Endothelial cell of umbilical vein (primary cell): ENCODE measurements around the gene GRIA3. TPM values are rescaled to one million over a fixed set of nuclear protein-coding genes. Genes with fewer than 3 reads are reported as not detected.

Source experiments
- BruUV-seq: library from RNA; stranded (reverse); fragments of 400-500 nt; replicated peaks from 2 replicates; lab custom pipeline; 2021; lab: Mats Ljungman, UMichigan
- CTCF ChIA-PET: fragments of 300-600, 350-600 bp; sonication (Branson Sonifier 250); formaldehyde crosslinking; loops from one replicate; lab custom pipeline; 2021; ENCODE audit warnings: antibody characterized with exemption, inconsistent platforms; lab: Charles Lee
- POLR2A ChIA-PET: fragments of 300-600, 350-600 bp; sonication (Branson Sonifier 250); formaldehyde crosslinking; loops from one replicate; lab custom pipeline; 2021; ENCODE audit warnings: antibody characterized with exemption, inconsistent platforms; lab: Charles Lee
- DNase-seq: peaks from one replicate; pipeline ENCODE4 v3.0.0-alpha.2; 2011; ENCODE audit warnings: low read depth, low spot score
- FAIRE-seq: peaks from 2 replicates; lab custom pipeline; 2011; peaks lifted over from hg19 to GRCh38; lab: Jason Lieb, UNC
- H2AFZ ChIP-seq: 2 replicates; pipeline ENCODE4 v1.6.0; 2012; ENCODE audit warnings: low read depth, low read length, control low read depth, inconsistent platforms
- H3K27ac ChIP-seq: 2 replicates; pipeline ENCODE4 v1.5.1; 2011; ENCODE audit warnings: low read depth, mild to moderate bottlenecking, control low read depth, low read length, moderate library complexity; ENCODE audit not compliant: insufficient read depth
- H3K27me3 ChIP-seq, 2 experiments: 2 replicates each; pipeline versions ENCODE4 v1.6.0 to v1.6.1; 2011; ENCODE audit warnings: low read length in 2 of 2, mixed read lengths in 1 of 2; ENCODE audit not compliant: control insufficient read depth in 2 of 2, insufficient read depth in 2 of 2
- H3K36me3 ChIP-seq, 2 experiments: 2 replicates in 1 of 2; 3 replicates in 1 of 2; pipeline ENCODE4 v1.5.1; 2011; ENCODE audit warnings: low read length in 2 of 2, mild to moderate bottlenecking in 1 of 2, moderate library complexity in 1 of 2; ENCODE audit not compliant: control insufficient read depth in 2 of 2, insufficient read depth in 2 of 2; ENCODE audit errors: extremely low read depth in 1 of 2
- H3K4me1 ChIP-seq: 3 replicates; pipeline ENCODE4 v1.5.1; 2011; ENCODE audit warnings: mild to moderate bottlenecking, low read length; ENCODE audit not compliant: control insufficient read depth, insufficient read depth; ENCODE audit errors: extremely low read depth
- H3K4me2 ChIP-seq: 2 replicates; pipeline ENCODE4 v1.6.1; 2011; ENCODE audit warnings: low read length, control low read depth, mixed read lengths; ENCODE audit not compliant: insufficient read depth
- H3K4me3 ChIP-seq, 3 experiments: fragments of 200-600 bp in 1 of 3; sonication (generic), shearing (Covaris generic) in 1 of 3; replicated peaks in 1 of 3; 2 replicates each; pipeline ENCODE4 v1.5.1; 2011 to 2016; ENCODE audit warnings: control low read depth in 3 of 3, low read length in 3 of 3, mild to moderate bottlenecking in 2 of 3, inconsistent platforms in 1 of 3, low read depth in 1 of 3, moderate library complexity in 1 of 3; ENCODE audit not compliant: insufficient read depth in 1 of 3
- H3K79me2 ChIP-seq: 2 replicates; pipeline ENCODE4 v1.6.0; 2012; ENCODE audit warnings: low read length, inconsistent platforms; ENCODE audit not compliant: control insufficient read depth, insufficient read depth
- H3K9ac ChIP-seq: replicated peaks from 2 replicates; pipeline ENCODE3; 2011; ENCODE audit warnings: low read length, control low read depth; ENCODE audit not compliant: insufficient read depth; ENCODE audit errors: extremely low read depth
- H3K9me1 ChIP-seq: replicated peaks from 3 replicates; pipeline ENCODE4 v1.6.0; 2011; ENCODE audit warnings: mild to moderate bottlenecking, low read length; ENCODE audit not compliant: control insufficient read depth, insufficient read depth; ENCODE audit errors: extremely low read depth
- H3K9me3 ChIP-seq: replicated peaks from 2 replicates; pipeline ENCODE4 v1.5.1; 2012; ENCODE audit warnings: low read length, inconsistent platforms; ENCODE audit not compliant: control insufficient read depth, insufficient read depth
- H4K20me1 ChIP-seq: replicated peaks from 2 replicates; pipeline ENCODE3; 2011; ENCODE audit warnings: mild to moderate bottlenecking, low read length; ENCODE audit not compliant: control insufficient read depth, insufficient read depth; ENCODE audit errors: extremely low read depth
- EZH2 ChIP-seq: IDR thresholded peaks from 2 replicates; pipeline ENCODE4 v1.6.1; 2012; ENCODE audit warnings: borderline replicate concordance, low read depth, mild to moderate bottlenecking, moderate library complexity, low read length, inconsistent platforms; ENCODE audit not compliant: severe bottlenecking
- FOS ChIP-seq: IDR thresholded peaks from 2 replicates; pipeline ENCODE4 v1.6.1; 2011; ENCODE audit warnings: mild to moderate bottlenecking, low read length, moderate library complexity, borderline replicate concordance; ENCODE audit not compliant: insufficient read depth
- GATA2 ChIP-seq: IDR thresholded peaks from 2 replicates; pipeline ENCODE4 v1.7.0; 2011; ENCODE audit warnings: low read depth, mild to moderate bottlenecking, moderate library complexity, mixed read lengths, low read length; ENCODE audit not compliant: insufficient read length, insufficient read depth
- JUN ChIP-seq: IDR thresholded peaks from 2 replicates; pipeline ENCODE4 v1.6.1; 2011; ENCODE audit warnings: borderline replicate concordance, low read depth; ENCODE audit not compliant: insufficient read length, insufficient read depth
- MYC ChIP-seq: IDR thresholded peaks from one replicate; pipeline ENCODE4 v1.6.1; 2011; ENCODE audit warnings: mild to moderate bottlenecking, low read depth, low read length
- POLR2A ChIP-seq: IDR thresholded peaks from 2 replicates; pipeline ENCODE4 v1.6.1; 2012; ENCODE audit warnings: low read depth, mild to moderate bottlenecking, control low read depth, low read length
- POLR2AphosphoS5 ChIP-seq: IDR thresholded peaks from 2 replicates; pipeline ENCODE4 v1.6.1; 2012; ENCODE audit warnings: low read depth, mild to moderate bottlenecking, control low read depth, low read length, moderate library complexity; ENCODE audit not compliant: insufficient read depth
- dilution Hi-C: fragments of 300-500 bp; cut with MboI; formaldehyde crosslinking; loops from one replicate; pipeline ENCODE4 v1.15.0; 2019; ENCODE audit warnings: low sequenced_read_pairs; ENCODE audit not compliant: extremely low pct_ligation_motif_present
- intact Hi-C: fragments of 100-400 bp; cut with micrococcal nuclease; formaldehyde crosslinking; loops from one replicate; pipeline ENCODE4 v1.10.0; 2022
- polyA plus RNA-seq, 4 experiments: library from polyadenylated mRNA; depleted of rRNA in 3 of 4; stranded (reverse) in 3 of 4; unstranded in 1 of 4; fragments of >200 nt; gene quantifications; 2 replicates each; pipeline versions ENCODE4 v1.2.1 to v1.2.3, GENCODE V29; 2011 to 2012; ENCODE audit warnings: missing spikeins in 1 of 4
- total RNA-seq: library from RNA; stranded (reverse); gene quantifications from 2 replicates; pipeline ENCODE4 v1.2.3, GENCODE V29; 2021
- TF ChIP-seq, protein P1 (sequence below), 2 donors: IDR thresholded peaks; 1 replicate in 1 of 2; 2 replicates in 1 of 2; pipeline ENCODE4 v1.5.1; 2011; ENCODE audit warnings: low read length in 2 of 2, mild to moderate bottlenecking in 2 of 2, moderate library complexity in 2 of 2, control low read depth in 1 of 2, inconsistent platforms in 1 of 2, low read depth in 1 of 2; ENCODE audit not compliant: insufficient read depth in 1 of 2; ENCODE audit errors: extremely low read depth in 1 of 2
- TF ChIP-seq, protein P2 (sequence below): IDR thresholded peaks from 2 replicates; pipeline ENCODE4 v1.6.1; 2011; ENCODE audit not compliant: insufficient read depth, insufficient read length

GRIA3 gene
- total and polyA plus RNA-seq, 2 donors (not counting 3 experiments of a cell fraction or from before 2014, with no cell fraction given), result not detected

DNA sequence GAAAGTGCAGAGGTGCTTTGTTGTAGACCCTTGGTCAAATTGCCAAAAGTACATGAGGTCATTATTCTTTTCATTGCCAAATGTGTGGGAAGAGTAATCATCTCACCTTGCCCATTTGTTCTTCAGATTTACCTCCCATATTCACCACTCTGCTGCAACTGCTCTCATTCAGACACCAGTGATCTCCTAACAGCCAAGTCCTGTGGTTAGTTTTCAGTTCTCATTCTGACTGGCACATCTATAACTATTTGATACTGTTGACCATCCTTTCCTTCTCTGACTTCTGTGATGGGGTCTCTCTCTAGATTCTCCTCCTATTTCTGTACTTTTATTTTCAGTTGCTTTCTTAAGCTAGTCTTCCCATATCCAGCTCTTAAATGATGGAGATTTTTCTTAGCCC, 39.8 kb downstream of the GRIA3 start:
- Histone ChIP-seq H3K27ac (no peak overlapping the region), H3K4me1 (no peaks in the 10 kb centered on the region), H3K9me1 (no peaks in the 10 kb centered on the region), H3K27me3 (no peaks in the 10 kb centered on the region), H3K4me3 (no peak overlapping the region), H3K79me2 (no peaks in the 10 kb centered on the region), H3K9me3 (no peaks in the 10 kb centered on the region), H4K20me1 (no peaks in the 10 kb centered on the region), H3K9ac (no peak overlapping the region), H3K36me3 (no peaks in the 10 kb centered on the region), H3K4me2 (no peak overlapping the region), H2AFZ (no peak overlapping the region)
- DNase-seq (no peak), FAIRE-seq (no peak)
- dilution Hi-C loops, result no loop called here
- TF ChIP-seq, protein P1, sequence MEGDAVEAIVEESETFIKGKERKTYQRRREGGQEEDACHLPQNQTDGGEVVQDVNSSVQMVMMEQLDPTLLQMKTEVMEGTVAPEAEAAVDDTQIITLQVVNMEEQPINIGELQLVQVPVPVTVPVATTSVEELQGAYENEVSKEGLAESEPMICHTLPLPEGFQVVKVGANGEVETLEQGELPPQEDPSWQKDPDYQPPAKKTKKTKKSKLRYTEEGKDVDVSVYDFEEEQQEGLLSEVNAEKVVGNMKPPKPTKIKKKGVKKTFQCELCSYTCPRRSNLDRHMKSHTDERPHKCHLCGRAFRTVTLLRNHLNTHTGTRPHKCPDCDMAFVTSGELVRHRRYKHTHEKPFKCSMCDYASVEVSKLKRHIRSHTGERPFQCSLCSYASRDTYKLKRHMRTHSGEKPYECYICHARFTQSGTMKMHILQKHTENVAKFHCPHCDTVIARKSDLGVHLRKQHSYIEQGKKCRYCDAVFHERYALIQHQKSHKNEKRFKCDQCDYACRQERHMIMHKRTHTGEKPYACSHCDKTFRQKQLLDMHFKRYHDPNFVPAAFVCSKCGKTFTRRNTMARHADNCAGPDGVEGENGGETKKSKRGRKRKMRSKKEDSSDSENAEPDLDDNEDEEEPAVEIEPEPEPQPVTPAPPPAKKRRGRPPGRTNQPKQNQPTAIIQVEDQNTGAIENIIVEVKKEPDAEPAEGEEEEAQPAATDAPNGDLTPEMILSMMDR (IDR thresholded peaks at IDR 0.05; ENCODE audit: extremely low read depth in 1 of 2, insufficient read depth in 1 of 2, low read depth in 1 of 2, low read length in 2 of 2), result no peak
- TF ChIP-seq GATA2 (no peak), EZH2 (no peak), JUN (no peak), FOS (no peak), POLR2A (no peak), MYC (no peak), POLR2AphosphoS5 (no peak)
- TF ChIP-seq, protein P2, sequence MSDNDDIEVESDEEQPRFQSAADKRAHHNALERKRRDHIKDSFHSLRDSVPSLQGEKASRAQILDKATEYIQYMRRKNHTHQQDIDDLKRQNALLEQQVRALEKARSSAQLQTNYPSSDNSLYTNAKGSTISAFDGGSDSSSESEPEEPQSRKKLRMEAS, result no peak
- CTCF ChIA-PET, result no interaction called here
- intact Hi-C loops, result no loop called here
- no TSS peak for BruUV-seq
- POLR2A ChIA-PET, result no interaction called here
